Islet precursor cell (in vitro differentiated cells): ENCODE data around the gene TMEM250.

ENCODE experiments used
- DNase-seq: peaks from one replicate; pipeline ENCODE4 v3.0.0-alpha.2; 2018

Gene TMEM250

DNA sequence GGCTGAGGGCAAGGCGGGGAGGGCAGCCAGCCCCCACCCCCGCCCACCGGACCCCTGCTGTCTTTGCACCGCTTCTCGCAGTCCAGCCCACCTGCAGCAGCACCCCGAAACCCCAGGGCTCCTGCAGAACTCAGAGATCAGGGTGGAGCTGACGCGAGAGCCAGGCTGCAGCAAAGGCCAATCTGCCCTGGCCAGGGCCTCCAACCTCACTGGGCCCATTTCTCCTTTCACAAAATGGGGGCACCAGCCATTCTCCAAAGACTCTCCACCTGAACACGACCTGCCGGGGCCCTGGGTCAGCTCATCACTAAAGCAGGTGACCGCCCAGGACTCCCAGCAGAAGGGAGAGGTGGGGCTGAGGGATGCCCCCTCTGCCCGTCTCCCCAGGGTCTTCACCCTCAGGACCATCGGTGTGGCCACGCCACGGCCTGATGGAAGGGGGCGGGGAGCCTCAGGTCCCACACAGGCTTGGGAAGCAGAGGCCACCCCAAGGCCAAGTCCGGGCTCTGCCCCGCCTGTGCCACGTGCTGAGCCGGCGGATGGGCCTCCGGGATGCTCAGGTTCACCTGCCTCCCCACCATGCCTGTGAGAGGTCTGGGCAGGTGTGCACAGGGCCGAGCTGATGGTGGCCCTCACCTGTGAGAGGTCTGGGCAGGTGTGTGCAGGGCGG is 36.7 kb downstream of the TMEM250 start:
- DNase-seq = no peak

GRCh38 chr9:136081113-136081825 is 37.4 kb downstream of the TMEM250 start:
- DNase-seq = no peak

- DNase-seq = no peak
Measured at GRCh38 chr9:136080716-136081112, 38.0 kb downstream of the TMEM250 start.

DNA sequence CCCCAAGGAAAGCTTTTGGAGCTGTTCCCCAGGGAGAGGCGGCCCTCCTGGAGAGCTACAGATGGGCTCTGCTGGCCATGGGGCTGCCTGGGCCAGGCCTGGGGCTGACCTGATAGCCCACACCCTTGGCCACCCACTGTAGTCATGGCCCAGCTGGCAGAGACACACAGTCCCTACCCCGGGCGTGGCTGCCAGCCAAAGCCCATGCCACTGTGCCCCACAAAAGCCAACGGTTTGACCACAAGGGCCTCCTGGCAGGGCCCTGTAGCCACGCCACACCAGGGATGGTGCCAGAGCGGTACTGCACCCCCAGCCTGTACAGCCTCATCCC is 38.8 kb downstream of the TMEM250 start:
- no peak for DNase-seq

DNA sequence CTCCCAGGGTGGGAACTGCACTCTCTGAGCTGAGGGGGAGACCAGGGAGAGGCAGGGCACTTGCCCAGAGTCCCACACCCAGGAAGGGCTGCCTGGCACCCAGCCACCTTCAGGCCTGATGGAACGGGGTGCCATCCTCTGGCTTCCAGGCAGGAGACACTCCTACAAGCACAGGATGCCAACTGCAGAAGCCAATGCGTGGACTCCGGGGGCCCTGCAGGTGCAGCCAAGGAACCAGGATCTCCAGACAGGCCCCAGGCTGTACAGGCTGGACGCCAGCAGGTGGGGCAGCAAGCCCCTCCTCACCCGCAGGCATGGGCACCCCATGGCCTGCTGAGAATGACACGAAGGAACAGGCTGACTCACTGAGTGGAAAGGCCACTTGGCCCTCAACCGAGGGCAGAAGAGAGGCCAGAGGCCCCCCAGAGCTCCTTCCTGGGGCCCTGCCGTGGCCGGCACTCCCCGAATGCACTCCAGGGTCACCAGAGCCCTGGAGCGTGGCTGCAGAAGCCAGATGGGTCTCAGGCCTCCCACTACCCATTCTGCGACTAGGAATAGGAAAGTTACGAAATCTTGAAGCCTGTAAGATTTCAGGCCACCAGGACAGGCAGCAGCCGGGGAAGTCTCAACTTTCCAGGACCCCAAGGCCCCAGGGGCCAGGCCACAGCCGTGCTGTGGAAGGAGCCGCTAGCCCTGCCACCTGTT is 39.3 kb downstream of the TMEM250 start:
- DNase-seq = no peak

GRCh38 chr9:136078498-136079011 is 40.1 kb downstream of the TMEM250 start:
- DNase-seq = no peak

- DNase-seq = no peak
Measured at GRCh38 chr9:136078024-136078423, 40.7 kb downstream of the TMEM250 start.

DNA sequence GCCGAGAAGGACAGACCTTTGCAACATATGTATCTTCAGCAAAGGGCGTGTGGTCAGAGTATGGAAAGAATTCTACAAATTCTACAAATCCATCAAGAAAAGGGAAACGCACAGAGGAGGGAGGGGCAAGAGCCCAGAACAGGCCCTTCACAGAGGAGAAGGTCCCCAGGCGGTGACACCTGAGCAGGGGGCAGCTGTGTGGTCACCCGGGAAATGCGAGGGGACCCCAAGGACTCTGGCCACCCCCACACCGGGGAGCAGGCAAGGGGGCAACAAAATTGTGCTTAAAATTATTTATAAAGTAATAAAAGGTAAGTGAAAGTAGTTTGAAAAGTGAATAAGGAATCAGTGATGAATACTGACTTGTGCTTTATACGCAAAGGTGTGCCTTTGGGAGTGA is 41.2 kb downstream of the TMEM250 start:
- DNase-seq = no peak

DNA sequence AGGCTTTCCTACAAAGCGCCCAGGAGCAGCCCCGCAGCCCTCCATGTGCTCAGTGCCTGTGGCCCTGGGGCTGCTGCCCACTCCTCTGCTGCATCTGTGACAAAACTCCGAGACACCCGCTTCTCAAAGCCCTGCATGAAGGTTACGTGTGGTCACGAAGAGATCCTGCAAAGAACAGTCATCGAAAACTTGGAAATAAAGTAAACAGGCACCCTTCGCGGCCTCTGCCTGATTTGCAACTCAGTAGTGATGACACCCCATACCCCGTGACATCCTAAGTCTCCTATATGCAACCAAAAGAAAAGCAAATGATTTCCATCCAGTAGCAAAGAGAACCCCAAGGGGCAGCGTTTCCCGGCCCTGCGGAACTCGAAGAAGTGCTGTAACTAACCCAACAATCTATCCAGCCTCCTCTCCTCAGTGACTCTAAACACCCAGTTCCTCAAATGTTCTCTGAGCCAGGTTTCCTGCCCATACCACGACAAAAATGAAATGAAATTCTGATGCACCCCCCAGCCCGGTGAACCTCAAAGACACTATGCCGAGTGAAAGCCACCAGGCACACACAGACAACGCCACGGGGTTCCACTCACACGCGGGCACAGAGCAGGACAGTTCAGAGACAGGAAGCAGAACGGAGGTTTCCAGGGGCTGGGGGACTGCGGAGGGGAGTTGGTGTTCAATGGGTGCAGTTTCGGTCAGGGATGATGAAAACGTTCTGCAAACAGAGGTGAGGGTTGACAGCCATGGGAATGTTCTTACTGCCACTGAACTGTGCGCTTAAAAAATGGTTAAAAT is 42.6 kb downstream of the TMEM250 start:
- DNase-seq = no peak

GRCh38 chr9:136075134-136075841 is 43.4 kb downstream of the TMEM250 start:
- DNase-seq = no peak

DNA sequence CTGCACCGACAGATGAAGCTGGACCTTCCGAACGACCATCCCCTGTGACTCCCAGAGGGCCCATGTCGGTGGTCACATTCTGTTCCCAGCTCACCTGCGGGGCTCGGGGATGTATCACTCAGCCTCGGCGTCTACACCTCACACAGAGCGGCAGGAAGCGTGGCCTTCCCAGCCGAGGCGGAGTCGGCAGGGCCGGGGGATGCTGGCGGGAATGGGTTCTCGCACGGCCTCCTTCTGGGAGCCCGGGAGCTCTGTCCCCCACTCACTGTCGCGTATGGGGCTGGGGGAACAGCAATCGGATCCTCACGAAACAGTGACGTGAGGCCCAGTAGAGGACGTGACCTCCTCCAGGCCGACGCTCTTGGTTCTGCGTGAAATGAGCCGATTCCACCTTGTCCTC is 44.0 kb downstream of the TMEM250 start:
- no peak for DNase-seq
